ENCODE measurements around the gene CACYBP.

The CACYBP gene

DNA sequence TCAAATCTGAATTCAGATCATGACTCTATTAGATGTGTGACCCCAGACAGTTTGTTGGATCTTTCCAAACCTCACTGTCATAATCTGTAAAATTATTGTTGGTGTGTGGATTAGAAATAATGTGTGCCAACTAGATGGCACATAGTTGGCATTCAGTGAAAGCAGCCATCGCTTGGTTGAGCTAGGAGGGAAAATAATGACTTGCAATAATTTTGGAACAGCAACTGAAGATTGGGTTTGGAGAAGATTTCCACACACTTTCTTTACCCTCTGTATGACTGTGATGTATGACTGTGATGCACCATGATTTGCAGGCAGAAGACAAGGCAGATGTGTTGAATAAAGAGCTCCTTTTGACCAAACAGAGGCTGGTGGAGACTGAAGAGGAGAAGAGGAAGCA is 24.0 kb upstream of the CACYBP start:
- H3K4me1 ChIP-seq (ENCODE audit: insufficient read depth, low read length), result no peaks in the 10 kb centered on the region
- 91% methylated on average over 1 of the region's 1 CpG for WGBS
- H3K27ac ChIP-seq (ENCODE audit: low read depth, low read length), result no peak overlapping the region
- no peak overlapping the region for H3K9ac ChIP-seq (ENCODE audit: low read depth, low read length)
- no peaks in the 10 kb centered on the region for H3K9me3 ChIP-seq (ENCODE audit: insufficient read depth, low read depth, low read length)
- peaks cover 91% of the 10 kb centered on the region for H3K36me3 ChIP-seq (ENCODE audit: insufficient read depth, low read length)
- no peak overlapping the region for H3K4me3 ChIP-seq (ENCODE audit: low read length)
- no peaks in the 10 kb centered on the region for H3K27me3 ChIP-seq (ENCODE audit: insufficient read depth, low read length)

DNA sequence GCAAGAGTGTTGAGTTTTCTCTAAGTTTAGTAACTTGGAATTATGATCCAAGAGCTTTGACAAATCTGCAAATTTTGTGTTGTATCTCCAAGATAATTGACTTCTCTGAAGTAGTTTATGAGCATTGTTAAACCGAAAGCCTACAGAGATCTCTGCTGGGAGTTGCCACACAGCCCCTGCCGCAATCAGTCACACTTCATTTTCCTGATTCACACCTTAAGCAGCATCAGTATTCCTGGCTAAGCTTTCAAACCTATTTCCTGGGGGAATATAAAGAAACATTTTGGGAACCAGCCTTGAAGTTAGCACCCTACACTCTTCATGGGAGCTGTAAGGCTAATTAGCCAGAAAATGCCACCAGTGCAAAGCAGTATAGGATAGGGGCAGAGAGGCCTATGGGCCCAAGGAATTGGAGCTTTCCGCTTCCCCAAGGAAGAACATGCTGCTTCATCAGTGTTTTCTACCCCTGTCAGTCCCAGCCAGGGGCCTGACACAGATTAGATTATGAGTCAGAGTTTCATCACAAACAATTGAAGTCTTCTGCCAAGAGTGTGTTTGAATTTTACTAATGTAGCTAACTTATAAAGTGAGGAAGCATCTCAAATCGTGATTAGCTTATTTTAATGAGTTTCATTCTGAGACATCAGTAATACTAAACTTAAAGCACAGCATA is 23.2 kb upstream of the CACYBP start:
- no peaks in the 10 kb centered on the region for H3K4me1 ChIP-seq (ENCODE audit: insufficient read depth, low read length)
- no peaks in the 10 kb centered on the region for H3K27me3 ChIP-seq (ENCODE audit: insufficient read depth, low read length)
- no peaks in the 10 kb centered on the region for H3K9me3 ChIP-seq (ENCODE audit: insufficient read depth, low read depth, low read length)
- 0 out of 2 replicates have a peak overlapping the region, but pooled peaks have one; percentile 23 for H3K27ac ChIP-seq (ENCODE audit: low read depth, low read length)
- 90% methylated on average over 4 of the region's 4 CpGs for WGBS
- H3K36me3 ChIP-seq (ENCODE audit: insufficient read depth, low read length), result peaks cover 95% of the 10 kb centered on the region
- H3K4me3 ChIP-seq (ENCODE audit: low read length), result no peak overlapping the region
- H3K9ac ChIP-seq (ENCODE audit: low read depth, low read length), result no peak overlapping the region

DNA sequence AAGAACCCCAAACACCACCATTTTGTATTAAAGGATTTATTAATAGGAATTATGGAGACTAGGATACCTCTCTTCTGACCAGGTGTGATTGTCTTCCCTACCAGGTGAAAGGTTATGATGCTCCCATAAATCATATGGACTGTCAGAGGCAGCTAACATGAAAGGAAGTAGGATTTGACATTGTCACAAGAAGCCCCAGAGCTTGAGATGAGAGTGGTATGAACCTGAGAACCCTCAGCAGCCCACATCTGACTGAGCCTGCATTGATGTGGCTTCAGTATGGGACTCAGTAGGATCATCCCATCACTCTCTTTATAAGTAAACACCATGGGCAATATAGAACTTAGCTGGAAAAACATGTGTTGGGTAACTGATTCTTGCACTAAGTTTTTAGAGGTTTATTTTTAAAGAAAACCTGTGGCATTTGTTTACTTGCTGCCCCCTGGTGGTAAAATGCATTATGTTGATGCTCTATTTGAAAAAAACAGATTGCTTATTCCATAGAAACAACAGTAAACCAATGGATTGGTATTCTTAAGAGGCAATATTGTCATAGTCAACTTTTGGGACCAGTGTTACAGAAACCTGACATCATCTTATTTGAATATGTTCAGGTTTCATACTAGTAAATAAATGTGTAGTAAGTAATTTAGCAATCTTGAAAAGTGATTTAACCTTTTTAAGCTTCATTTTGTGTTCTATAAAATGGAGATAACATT is 16.6 kb upstream of the CACYBP start:
- H3K36me3 ChIP-seq (ENCODE audit: insufficient read depth, low read length), result peaks cover 86% of the 10 kb centered on the region
- no peak overlapping the region for H3K27ac ChIP-seq (ENCODE audit: low read depth, low read length)
- no peaks in the 10 kb centered on the region for H3K9me3 ChIP-seq (ENCODE audit: insufficient read depth, low read depth, low read length)
- H3K9ac ChIP-seq (ENCODE audit: low read depth, low read length), result no peak overlapping the region
- H3K4me3 ChIP-seq (ENCODE audit: low read length), result no peak overlapping the region
- no peaks in the 10 kb centered on the region for H3K27me3 ChIP-seq (ENCODE audit: insufficient read depth, low read length)
- H3K4me1 ChIP-seq (ENCODE audit: insufficient read depth, low read length), result no peaks in the 10 kb centered on the region

DNA sequence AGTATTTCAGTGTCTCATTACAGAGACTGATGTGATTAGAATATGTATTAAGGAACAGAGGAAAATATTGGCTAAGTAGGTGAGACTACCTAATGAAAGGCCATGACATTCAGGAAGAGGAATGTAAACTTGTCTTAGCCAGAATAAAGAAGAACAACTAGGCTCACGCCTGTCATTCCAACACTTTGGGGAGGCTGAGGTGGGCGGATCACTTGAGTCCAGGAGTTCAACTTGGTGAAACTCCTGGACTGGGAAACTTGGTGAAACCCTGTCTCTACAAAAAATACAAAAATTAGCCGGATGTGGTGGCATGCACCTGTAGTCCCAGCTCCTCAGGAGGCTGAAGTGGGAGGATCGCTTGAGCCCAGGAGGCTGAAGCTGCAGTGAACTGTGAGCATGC is 14.8 kb upstream of the CACYBP start:
- Histone ChIP-seq H3K27ac (ENCODE audit: low read depth, low read length) (no peak overlapping the region), H3K36me3 (ENCODE audit: insufficient read depth, low read length) (peaks cover 85% of the 10 kb centered on the region), H3K9ac (ENCODE audit: low read depth, low read length) (no peak overlapping the region), H3K4me1 (ENCODE audit: insufficient read depth, low read length) (no peaks in the 10 kb centered on the region), H3K9me3 (ENCODE audit: insufficient read depth, low read depth, low read length) (no peaks in the 10 kb centered on the region), H3K4me3 (ENCODE audit: low read length) (no peak overlapping the region), H3K27me3 (ENCODE audit: insufficient read depth, low read length) (no peaks in the 10 kb centered on the region)
- WGBS, result 96% methylated on average over 4 of the region's 4 CpGs

DNA sequence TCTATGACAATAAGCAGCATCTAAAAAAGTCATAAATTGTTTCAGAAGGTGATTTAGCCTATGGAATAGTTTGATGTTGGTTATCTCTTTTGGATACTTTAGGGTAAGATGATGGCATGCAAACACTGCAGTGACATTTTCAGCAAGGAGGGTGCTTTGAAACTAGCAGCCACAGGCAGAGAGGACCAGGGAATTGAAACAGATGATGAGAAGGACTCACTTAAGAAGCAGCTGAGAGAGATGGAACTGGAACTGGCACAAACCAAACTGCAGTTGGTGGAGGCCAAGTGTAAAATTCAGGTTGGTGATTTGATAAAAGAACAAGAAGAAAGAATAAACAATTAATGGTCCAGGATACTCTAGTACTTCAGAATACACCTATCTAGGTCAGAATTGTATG is 11.2 kb upstream of the CACYBP start:
- H3K27me3 ChIP-seq (ENCODE audit: insufficient read depth, low read length), result no peaks in the 10 kb centered on the region
- H3K27ac ChIP-seq (ENCODE audit: low read depth, low read length), result no peak overlapping the region
- no peaks in the 10 kb centered on the region for H3K9me3 ChIP-seq (ENCODE audit: insufficient read depth, low read depth, low read length)
- no peaks in the 10 kb centered on the region for H3K4me1 ChIP-seq (ENCODE audit: insufficient read depth, low read length)
- H3K9ac ChIP-seq (ENCODE audit: low read depth, low read length), result no peak overlapping the region
- H3K4me3 ChIP-seq (ENCODE audit: low read length), result no peak overlapping the region
- H3K36me3 ChIP-seq (ENCODE audit: insufficient read depth, low read length), result peaks cover 84% of the 10 kb centered on the region

DNA sequence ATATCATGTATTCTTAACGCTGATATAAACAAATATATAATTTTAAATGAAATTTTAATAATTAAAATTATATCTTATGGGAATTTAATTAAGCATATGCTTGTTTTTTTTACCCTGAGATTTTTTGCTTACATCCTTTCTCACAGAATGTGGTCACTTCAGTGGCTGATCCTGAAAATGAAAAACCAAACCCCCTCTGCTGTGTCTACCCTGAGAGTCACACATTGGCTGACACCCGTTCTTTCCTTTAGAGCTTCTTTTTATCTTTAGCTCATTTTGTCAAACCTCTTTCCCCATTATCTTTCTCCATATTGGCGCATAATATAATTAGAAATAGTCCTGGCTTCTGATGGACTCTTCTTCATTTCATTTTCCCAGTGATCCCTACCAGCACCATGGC is 10.8 kb upstream of the CACYBP start:
- H3K27me3 ChIP-seq (ENCODE audit: insufficient read depth, low read length), result no peaks in the 10 kb centered on the region
- no peak overlapping the region for H3K4me3 ChIP-seq (ENCODE audit: low read length)
- no peaks in the 10 kb centered on the region for H3K9me3 ChIP-seq (ENCODE audit: insufficient read depth, low read depth, low read length)
- H3K27ac ChIP-seq (ENCODE audit: low read depth, low read length), result no peak overlapping the region
- 96% methylated on average over 2 of the region's 3 CpGs for WGBS
- peaks cover 84% of the 10 kb centered on the region for H3K36me3 ChIP-seq (ENCODE audit: insufficient read depth, low read length)
- no peaks in the 10 kb centered on the region for H3K4me1 ChIP-seq (ENCODE audit: insufficient read depth, low read length)
- H3K9ac ChIP-seq (ENCODE audit: low read depth, low read length), result no peak overlapping the region

DNA sequence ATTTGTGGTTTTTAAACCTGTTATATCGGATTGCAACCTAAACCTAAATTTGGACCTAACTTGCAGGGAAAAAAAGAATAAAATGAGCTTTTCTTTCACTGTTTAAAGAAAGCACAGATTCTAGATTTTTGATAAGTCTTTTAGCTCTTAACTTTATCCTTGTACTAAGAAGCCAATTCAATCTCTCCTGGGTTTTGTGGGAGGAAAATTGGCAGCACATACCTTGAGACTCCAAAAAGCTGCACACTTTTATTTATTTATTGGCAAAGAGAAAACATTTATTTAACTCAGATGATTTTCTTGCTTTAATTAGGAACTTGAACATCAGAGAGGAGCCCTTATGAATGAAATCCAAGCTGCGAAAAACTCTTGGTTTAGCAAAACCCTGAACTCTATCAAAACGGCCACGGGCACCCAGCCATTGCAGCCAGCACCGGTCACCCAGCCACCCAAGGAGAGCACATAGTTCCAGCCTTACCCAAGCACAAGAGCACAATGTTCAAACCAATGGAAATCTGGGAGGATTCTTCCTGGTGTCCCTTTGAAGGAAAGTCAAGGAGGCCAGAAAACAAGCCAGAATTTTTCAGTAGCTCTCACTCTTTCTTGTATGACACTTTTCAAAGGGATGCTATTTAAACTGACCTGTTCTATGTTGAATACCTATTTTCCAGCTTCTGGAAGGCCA is 10.1 kb upstream of the CACYBP start:
- Histone ChIP-seq H3K27ac (ENCODE audit: low read depth, low read length) (no peak overlapping the region), H3K4me3 (ENCODE audit: low read length) (no peak overlapping the region), H3K9me3 (ENCODE audit: insufficient read depth, low read depth, low read length) (no peaks in the 10 kb centered on the region), H3K9ac (ENCODE audit: low read depth, low read length) (no peak overlapping the region), H3K4me1 (ENCODE audit: insufficient read depth, low read length) (no peaks in the 10 kb centered on the region), H3K27me3 (ENCODE audit: insufficient read depth, low read length) (no peaks in the 10 kb centered on the region), H3K36me3 (ENCODE audit: insufficient read depth, low read length) (peaks cover 77% of the 10 kb centered on the region)
- whole genome bisulfite sequencing, result 93% methylated on average over 5 of the region's 5 CpGs

DNA sequence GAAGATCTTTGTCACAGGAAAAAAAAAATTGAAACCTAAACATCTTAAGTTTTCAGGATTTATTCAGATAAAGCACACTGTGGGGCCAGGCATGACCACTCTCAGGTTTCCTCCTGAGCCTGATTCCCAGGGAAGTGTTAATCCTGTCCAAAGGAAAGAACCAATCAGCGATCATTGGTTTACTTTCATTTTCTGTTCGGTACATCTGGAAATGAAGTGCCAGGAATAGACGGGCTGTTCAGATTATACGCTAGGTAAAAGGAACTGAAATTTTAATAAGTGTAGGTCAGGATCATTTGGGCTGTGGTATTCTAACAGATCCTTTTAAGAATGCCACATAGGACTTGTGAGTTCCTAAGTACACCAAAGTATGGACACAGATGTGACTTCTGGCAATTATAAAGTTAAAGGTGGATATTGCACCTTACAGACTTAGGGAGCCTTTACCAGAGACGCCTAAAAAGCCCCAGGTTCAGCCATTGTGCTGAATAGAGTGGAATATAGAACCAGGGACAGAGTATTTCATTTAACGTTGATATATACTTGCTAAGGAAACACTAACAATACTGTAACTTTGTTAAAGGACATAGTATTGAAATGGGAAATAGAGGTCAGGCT is 9.3 kb upstream of the CACYBP start:
- no peak overlapping the region for H3K4me3 ChIP-seq (ENCODE audit: low read length)
- no peaks in the 10 kb centered on the region for H3K27me3 ChIP-seq (ENCODE audit: insufficient read depth, low read length)
- no peaks in the 10 kb centered on the region for H3K9me3 ChIP-seq (ENCODE audit: insufficient read depth, low read depth, low read length)
- peaks cover 69% of the 10 kb centered on the region for H3K36me3 ChIP-seq (ENCODE audit: insufficient read depth, low read length)
- H3K9ac ChIP-seq (ENCODE audit: low read depth, low read length), result no peak overlapping the region
- no peaks in the 10 kb centered on the region for H3K4me1 ChIP-seq (ENCODE audit: insufficient read depth, low read length)
- H3K27ac ChIP-seq (ENCODE audit: low read depth, low read length), result no peak overlapping the region
- WGBS, result 95% methylated on average over 5 of the region's 6 CpGs

DNA sequence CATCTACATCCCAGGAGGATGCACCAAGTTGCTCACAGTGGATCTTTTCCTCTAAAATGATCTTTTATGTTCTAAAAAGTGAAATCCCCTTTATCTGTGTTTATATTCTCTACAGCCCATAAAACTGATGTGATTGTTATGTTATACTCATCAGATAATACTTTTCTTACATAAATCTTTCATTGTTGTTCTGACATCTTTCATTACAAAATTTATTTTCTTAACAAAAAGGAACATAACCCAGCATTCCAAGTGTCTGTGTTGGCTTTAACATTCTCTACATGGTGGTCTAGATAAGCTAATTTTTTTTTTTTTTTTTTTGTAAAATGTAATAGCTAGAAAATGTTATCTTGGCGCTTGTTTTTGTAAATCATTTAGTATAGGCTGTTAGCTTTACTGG is 8.3 kb upstream of the CACYBP start:
- no peaks in the 10 kb centered on the region for H3K9me3 ChIP-seq (ENCODE audit: insufficient read depth, low read depth, low read length)
- no peak overlapping the region for H3K4me3 ChIP-seq (ENCODE audit: low read length)
- WGBS, result 97% methylated on average over 1 of the region's 1 CpG
- no peaks in the 10 kb centered on the region for H3K4me1 ChIP-seq (ENCODE audit: insufficient read depth, low read length)
- H3K27ac ChIP-seq (ENCODE audit: low read depth, low read length), result no peak overlapping the region
- H3K36me3 ChIP-seq (ENCODE audit: insufficient read depth, low read length), result peaks cover 64% of the 10 kb centered on the region
- no peaks in the 10 kb centered on the region for H3K27me3 ChIP-seq (ENCODE audit: insufficient read depth, low read length)
- H3K9ac ChIP-seq (ENCODE audit: low read depth, low read length), result no peak overlapping the region

DNA sequence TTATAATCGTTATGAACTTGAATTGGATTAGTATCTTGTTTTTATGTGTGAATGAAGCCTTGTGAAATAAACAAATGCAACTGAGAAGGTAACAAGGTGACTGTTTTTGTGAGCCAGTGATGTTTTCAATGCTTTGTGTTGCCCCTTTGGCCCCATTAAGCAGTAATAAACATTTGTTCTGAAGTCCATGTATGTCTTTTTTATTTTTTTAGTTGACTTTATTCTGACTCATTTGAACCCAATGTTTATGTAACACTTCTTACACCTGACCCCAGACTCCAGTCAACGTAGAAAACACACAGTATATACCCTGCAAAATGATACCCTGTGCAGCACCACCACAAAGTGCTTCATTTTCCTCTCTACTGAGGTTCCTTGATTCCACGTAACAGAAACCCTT is 4.6 kb upstream of the CACYBP start:
- H3K4me3 ChIP-seq (ENCODE audit: low read length), result no peak overlapping the region
- H3K27me3 ChIP-seq (ENCODE audit: insufficient read depth, low read length), result no peaks in the 10 kb centered on the region
- H3K36me3 ChIP-seq (ENCODE audit: insufficient read depth, low read length), result peaks cover 38% of the 10 kb centered on the region
- H3K9me3 ChIP-seq (ENCODE audit: insufficient read depth, low read depth, low read length), result no peaks in the 10 kb centered on the region
- 91% methylated on average over 3 of the region's 3 CpGs for WGBS
- no peak overlapping the region for H3K27ac ChIP-seq (ENCODE audit: low read depth, low read length)
- H3K4me1 ChIP-seq (ENCODE audit: insufficient read depth, low read length), result no peaks in the 10 kb centered on the region
- H3K9ac ChIP-seq (ENCODE audit: low read depth, low read length), result no peak overlapping the region

DNA sequence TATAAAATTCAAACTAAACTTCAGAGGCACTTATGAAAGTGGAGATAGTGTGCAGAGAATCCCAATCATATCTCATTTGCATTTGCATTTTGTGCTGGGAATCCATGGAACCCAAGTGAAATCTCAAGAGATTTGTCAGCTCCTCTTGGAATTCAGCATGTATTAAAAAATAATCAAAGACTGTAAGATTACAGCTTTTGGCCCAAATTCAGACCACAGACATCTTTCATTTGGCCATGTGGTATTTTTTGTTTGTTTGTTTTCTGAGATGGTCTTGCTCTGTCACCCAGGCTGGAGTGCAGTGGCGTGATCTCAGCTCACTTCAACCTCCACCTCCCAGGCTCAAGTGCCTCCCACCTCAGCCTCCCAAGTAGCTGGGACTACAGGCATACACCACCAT is 3.8 kb upstream of the CACYBP start:
- H3K27ac ChIP-seq (ENCODE audit: low read depth, low read length), result no peak overlapping the region
- no peak overlapping the region for H3K4me3 ChIP-seq (ENCODE audit: low read length)
- no peaks in the 10 kb centered on the region for H3K9me3 ChIP-seq (ENCODE audit: insufficient read depth, low read depth, low read length)
- no peaks in the 10 kb centered on the region for H3K4me1 ChIP-seq (ENCODE audit: insufficient read depth, low read length)
- 100% methylated on average over 1 of the region's 1 CpG for WGBS
- H3K9ac ChIP-seq (ENCODE audit: low read depth, low read length), result no peak overlapping the region
- H3K27me3 ChIP-seq (ENCODE audit: insufficient read depth, low read length), result no peaks in the 10 kb centered on the region
- peaks cover 30% of the 10 kb centered on the region for H3K36me3 ChIP-seq (ENCODE audit: insufficient read depth, low read length)
